Upper lobe of left lung (tissue), 6 donors: ENCODE results near the gene QRICH1. TPM values are rescaled to one million over a fixed set of nuclear protein-coding genes. Genes with fewer than 3 reads are reported as not detected.

Experiments used
- ATAC-seq, 2 donors: fragments of 200-7000 bp; cut with Tn5 transposase; one replicate each; pipeline ENCODE4 v1.9.1; 2022; ENCODE audit warnings: mild to moderate bottlenecking in 2 of 2, moderate library complexity in 2 of 2; ENCODE audit not compliant: low FRiP score in 2 of 2
- DNase-seq, 2 donors: peaks; one replicate each; pipeline ENCODE4 v3.0.0-alpha.2; 2019 to 2020
- H3K27ac ChIP-seq, 4 donors: fragments of 200-600 bp; sonication (generic); one replicate each; pipeline ENCODE4 v1.5.1; 2016 to 2019
- H3K27me3 ChIP-seq, 4 donors: fragments of 200-600 bp; sonication (generic); one replicate each; pipeline ENCODE4 v1.5.1; 2017 to 2019
- H3K36me3 ChIP-seq, 4 donors: fragments of 200-600 bp; sonication (generic); one replicate each; pipeline ENCODE4 v1.5.1; 2016 to 2019
- H3K4me1 ChIP-seq, 4 donors: fragments of 200-600 bp; sonication (generic); one replicate each; pipeline ENCODE4 v1.5.1; 2018 to 2019
- H3K4me3 ChIP-seq, 4 donors: fragments of 200-600 bp; sonication (generic); one replicate each; pipeline ENCODE4 v1.5.1; 2017 to 2019; ENCODE audit warnings: mild to moderate bottlenecking in 2 of 4, moderate library complexity in 1 of 4
- H3K9me3 ChIP-seq, 4 donors: fragments of 200-600 bp; sonication (generic); one replicate each; pipeline ENCODE4 v1.5.1; 2018 to 2019
- EP300 ChIP-seq, 4 donors: sonication (generic); formaldehyde crosslinking; IDR thresholded peaks; one replicate each; pipeline ENCODE4 v1.5.1; 2017; ENCODE audit warnings: antibody characterized with exemption in 4 of 4, control low read depth in 2 of 4
- POLR2A ChIP-seq, 4 donors: fragments of 450-650 bp; IDR thresholded peaks; one replicate each; pipeline ENCODE4 v1.5.1; 2016 to 2017; ENCODE audit warnings: antibody characterized with exemption in 4 of 4, mild to moderate bottlenecking in 2 of 4
- POLR2AphosphoS5 ChIP-seq, 2 donors: sonication (generic); formaldehyde crosslinking; IDR thresholded peaks; one replicate each; pipeline ENCODE4 v1.5.1; 2017; ENCODE audit warnings: antibody characterized with exemption in 2 of 2
- WGBS, 2 donors: methylation state at CpG; one replicate each; pipeline ENCODE4 v1.1.5; 2017 to 2018; 5-methylcytosine and 5-hydroxymethylcytosine counted together
- total RNA-seq, 6 donors: library from RNA; depleted of rRNA in 4 of 6; stranded (reverse); fragments of >200 nt in 4 of 6; gene quantifications; one replicate each; pipeline versions ENCODE4 v1.1.0 to v1.2.1, GENCODE V29; 2016 to 2021
- TF ChIP-seq, protein P1 (sequence below), 6 experiments: fragments of 450-650 bp in 4 of 6; fragments of 200-600 bp in 2 of 6; sonication (generic) in 2 of 6; IDR thresholded peaks; one replicate each; pipeline ENCODE4 v1.5.1; 2016 to 2019; ENCODE audit warnings: antibody characterized with exemption in 6 of 6
- donor health status: DM: no; HTN: no; CAD: no; lungs with moderate emphysema.
- donor health status: DM: no; HTN: yes; CAD: no; lungs with severe emphysema.

QRICH1 gene
- total RNA-seq, 6 donors from 2014 or later: 65.6 to 145 (median 74.2) TPM

GRCh38 chr3:49024449-49024848, 69.4 kb downstream of the QRICH1 start:
- no peak for DNase-seq

DNA sequence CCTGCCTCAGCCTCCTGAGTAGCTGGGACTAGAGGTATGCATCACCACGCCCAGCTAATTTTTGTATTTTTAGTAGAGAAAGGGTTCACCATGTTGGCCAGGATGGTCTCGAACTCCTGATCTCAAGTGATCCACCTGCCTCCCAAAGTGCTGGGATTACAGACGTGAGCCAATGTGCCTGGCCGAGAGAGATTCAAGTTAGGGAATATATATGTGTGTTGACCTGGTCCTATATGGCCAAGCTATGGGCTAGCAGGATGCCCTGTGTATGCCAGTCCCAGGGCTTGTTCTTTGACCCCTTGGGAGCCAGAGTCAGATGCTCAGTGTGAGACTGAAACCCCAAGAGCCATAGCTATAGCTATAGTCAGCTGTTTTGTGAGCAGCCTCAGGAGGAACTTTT, 70.1 kb downstream of the QRICH1 start:
- WGBS, 2 donors: 91 to 100% methylated on average over 2 to 4 of the region's 4 CpGs
- H3K27me3 ChIP-seq: no peaks in the 10 kb centered on the region
- H3K4me3 ChIP-seq: no peak overlapping the region
- peaks cover 13 to 48% (median 36%) of the 10 kb centered on the region in 4 donors for H3K36me3 ChIP-seq
- no peaks in the 10 kb centered on the region for H3K9me3 ChIP-seq
- H3K27ac ChIP-seq: no peak overlapping the region
- H3K4me1 ChIP-seq: peaks cover 38 to 53% (median 42%) of the 10 kb centered on the region in 4 donors
- ATAC-seq: no peak
- no peak for DNase-seq
- TF ChIP-seq EP300 (IDR thresholded peaks at IDR 0.05): no peak
- no peak for TF ChIP-seq POLR2AphosphoS5 (IDR thresholded peaks at IDR 0.05)
- TF ChIP-seq, protein P1, sequence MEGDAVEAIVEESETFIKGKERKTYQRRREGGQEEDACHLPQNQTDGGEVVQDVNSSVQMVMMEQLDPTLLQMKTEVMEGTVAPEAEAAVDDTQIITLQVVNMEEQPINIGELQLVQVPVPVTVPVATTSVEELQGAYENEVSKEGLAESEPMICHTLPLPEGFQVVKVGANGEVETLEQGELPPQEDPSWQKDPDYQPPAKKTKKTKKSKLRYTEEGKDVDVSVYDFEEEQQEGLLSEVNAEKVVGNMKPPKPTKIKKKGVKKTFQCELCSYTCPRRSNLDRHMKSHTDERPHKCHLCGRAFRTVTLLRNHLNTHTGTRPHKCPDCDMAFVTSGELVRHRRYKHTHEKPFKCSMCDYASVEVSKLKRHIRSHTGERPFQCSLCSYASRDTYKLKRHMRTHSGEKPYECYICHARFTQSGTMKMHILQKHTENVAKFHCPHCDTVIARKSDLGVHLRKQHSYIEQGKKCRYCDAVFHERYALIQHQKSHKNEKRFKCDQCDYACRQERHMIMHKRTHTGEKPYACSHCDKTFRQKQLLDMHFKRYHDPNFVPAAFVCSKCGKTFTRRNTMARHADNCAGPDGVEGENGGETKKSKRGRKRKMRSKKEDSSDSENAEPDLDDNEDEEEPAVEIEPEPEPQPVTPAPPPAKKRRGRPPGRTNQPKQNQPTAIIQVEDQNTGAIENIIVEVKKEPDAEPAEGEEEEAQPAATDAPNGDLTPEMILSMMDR (IDR thresholded peaks at IDR 0.05): no peak
- no peak for TF ChIP-seq POLR2A (IDR thresholded peaks at IDR 0.05)

More at GRCh38 chr3:49024449-49024848, 69.4 kb downstream of the QRICH1 start:
- H3K9me3 ChIP-seq: no peaks in the 10 kb centered on the region
- H3K4me1 ChIP-seq: peaks cover 34 to 51% (median 38%) of the 10 kb centered on the region in 4 donors
- H3K27ac ChIP-seq: no peak overlapping the region
- peaks cover 13 to 48% (median 36%) of the 10 kb centered on the region in 4 donors for H3K36me3 ChIP-seq
- WGBS, 2 donors: 63 to 81% methylated on average over 1 to 5 of the region's 5 CpGs
- no peaks in the 10 kb centered on the region for H3K27me3 ChIP-seq
- TF ChIP-seq POLR2A (IDR thresholded peaks at IDR 0.05) (no peak), EP300 (IDR thresholded peaks at IDR 0.05) (no peak), POLR2AphosphoS5 (IDR thresholded peaks at IDR 0.05) (no peak)
- TF ChIP-seq, protein P1 (IDR thresholded peaks at IDR 0.05): no peak
- H3K4me3 ChIP-seq: no peak overlapping the region
- no peak for ATAC-seq

DNA sequence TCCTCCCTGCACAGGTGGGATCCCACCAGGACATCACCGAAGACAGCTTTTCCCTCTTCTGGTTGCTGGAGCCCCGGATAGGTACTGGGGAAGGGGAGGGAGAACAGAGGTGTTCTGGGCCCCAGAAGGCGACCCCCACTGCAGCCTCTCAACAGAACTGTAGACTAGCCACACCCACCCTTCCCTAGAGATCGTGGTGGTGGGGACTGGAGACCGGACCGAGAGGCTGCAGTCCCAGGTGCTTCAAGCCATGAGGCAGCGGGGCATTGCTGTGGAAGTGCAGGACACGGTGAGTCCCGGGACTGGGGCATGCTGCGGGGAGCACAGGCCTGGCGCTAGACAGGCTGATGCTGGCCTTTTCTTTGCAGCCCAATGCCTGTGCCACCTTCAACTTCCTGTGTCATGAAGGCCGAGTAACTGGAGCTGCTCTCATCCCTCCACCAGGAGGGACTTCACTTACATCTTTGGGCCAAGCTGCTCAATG, 71.1 kb downstream of the QRICH1 start:
- TF ChIP-seq POLR2AphosphoS5 (IDR thresholded peaks at IDR 0.05) (no peak), EP300 (IDR thresholded peaks at IDR 0.05) (no peak), POLR2A (IDR thresholded peaks at IDR 0.05) (no peak)
- TF ChIP-seq, protein P1 (IDR thresholded peaks at IDR 0.05): no peak
- Histone ChIP-seq H3K4me1 (peaks cover 32 to 48% (median 36%) of the 10 kb centered on the region in 4 donors), H3K9me3 (no peaks in the 10 kb centered on the region), H3K36me3 (peaks cover 13 to 47% (median 36%) of the 10 kb centered on the region in 4 donors), H3K27me3 (no peaks in the 10 kb centered on the region), H3K27ac (peak overlapping the region; percentile 97 to 100 (median 99)), H3K4me3 (peak overlapping the region; percentile 71 to 92 (median 78))
- WGBS, 2 donors: 29 to 54% methylated on average over 6 to 9 of the region's 12 CpGs
- ATAC-seq (no peak), DNase-seq (no peak)

DNA sequence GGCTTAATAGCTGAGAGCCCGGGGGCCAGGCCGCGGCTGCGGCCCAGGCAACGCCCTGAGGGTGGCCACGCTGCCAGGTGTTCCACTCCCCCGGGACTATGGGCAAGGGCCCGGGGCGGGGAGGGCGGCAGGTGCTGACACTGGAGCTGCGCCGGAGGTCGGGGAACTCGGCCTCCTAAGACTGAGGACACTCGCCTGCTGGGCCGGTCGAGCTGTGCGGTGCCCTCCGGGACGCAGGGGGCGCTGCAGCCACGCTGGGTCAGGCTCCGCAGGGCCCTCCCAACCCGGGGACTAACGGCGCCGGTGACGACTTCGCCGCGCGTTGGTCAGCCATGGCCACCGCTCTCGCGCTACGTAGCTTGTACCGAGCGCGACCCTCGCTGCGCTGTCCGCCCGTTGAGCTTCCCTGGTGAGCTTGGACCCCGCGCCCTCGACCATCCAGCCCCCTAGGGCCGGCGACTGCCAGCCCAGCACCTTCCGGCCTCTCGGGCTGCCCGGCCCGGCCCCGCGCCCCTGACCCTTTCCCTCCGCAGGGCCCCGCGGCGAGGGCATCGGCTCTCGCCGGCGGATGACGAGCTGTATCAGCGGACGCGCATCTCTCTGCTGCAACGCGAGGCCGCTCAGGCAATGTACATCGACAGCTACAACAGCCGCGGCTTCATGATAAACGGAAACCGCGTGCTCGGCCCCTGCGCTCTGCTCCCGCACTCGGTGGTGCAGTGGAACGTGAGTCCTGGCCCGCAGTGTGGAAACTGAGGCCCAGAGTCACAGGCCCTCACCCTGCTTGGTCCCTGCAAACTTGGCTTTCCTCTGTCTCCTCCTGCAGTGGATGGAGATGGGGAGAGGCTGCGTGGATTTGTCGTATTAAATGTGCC, 71.8 kb downstream of the QRICH1 start, which contains the start of gene NDUFAF3:
Gene NDUFAF3 (plus strand): TSS at position 309 of the 875 bp plus-strand sequence. CDS start 24 bp downstream, at position 333.
- peak; percentile 94 to 95 for ATAC-seq
- peak; percentile 93 to 99 for DNase-seq
- 0 to 2% methylated on average over 3 to 13 of the region's 83 CpGs for WGBS, 2 donors
- peak within 1 kb of the TSS; percentile 71 to 92 (median 78) for H3K4me3 ChIP-seq
- peak within 1 kb of the TSS; percentile 97 to 100 (median 99) for H3K27ac ChIP-seq
- no peaks in the 10 kb centered on the region for H3K9me3 ChIP-seq
- TF ChIP-seq, protein P1 (IDR thresholded peaks at IDR 0.05): peak; percentile 98 to 100 (median 100)
- TF ChIP-seq POLR2AphosphoS5 (IDR thresholded peaks at IDR 0.05) (peak; percentile 86 to 91), POLR2A (IDR thresholded peaks at IDR 0.05) (peak in 2 of 4 donors; percentile 79 to 94), EP300 (IDR thresholded peaks at IDR 0.05) (peak in 1 of 4 donors; percentile 34)
- H3K27me3 ChIP-seq: no peaks in the 10 kb centered on the region
- peaks cover 38 to 51% (median 42%) of the 10 kb centered on the region in 4 donors for H3K4me1 ChIP-seq
- peaks cover 13 to 40% (median 36%) of the 10 kb centered on the region in 4 donors for H3K36me3 ChIP-seq
